GM12874 (cell line): ENCODE measurements around the gene GARIN5A.

Experiments used
- TF ChIP-seq, protein P1 (sequence below): IDR thresholded peaks from 2 replicates; pipeline ENCODE4 v1.5.1; 2011; ENCODE audit warnings: low read depth, mild to moderate bottlenecking, control low read depth, low read length, moderate library complexity; ENCODE audit not compliant: insufficient read depth

GARIN5A gene

GRCh38 chr19:50459638-50460037 lies 17.0 kb downstream of the GARIN5A start:
- TF ChIP-seq, protein P1, sequence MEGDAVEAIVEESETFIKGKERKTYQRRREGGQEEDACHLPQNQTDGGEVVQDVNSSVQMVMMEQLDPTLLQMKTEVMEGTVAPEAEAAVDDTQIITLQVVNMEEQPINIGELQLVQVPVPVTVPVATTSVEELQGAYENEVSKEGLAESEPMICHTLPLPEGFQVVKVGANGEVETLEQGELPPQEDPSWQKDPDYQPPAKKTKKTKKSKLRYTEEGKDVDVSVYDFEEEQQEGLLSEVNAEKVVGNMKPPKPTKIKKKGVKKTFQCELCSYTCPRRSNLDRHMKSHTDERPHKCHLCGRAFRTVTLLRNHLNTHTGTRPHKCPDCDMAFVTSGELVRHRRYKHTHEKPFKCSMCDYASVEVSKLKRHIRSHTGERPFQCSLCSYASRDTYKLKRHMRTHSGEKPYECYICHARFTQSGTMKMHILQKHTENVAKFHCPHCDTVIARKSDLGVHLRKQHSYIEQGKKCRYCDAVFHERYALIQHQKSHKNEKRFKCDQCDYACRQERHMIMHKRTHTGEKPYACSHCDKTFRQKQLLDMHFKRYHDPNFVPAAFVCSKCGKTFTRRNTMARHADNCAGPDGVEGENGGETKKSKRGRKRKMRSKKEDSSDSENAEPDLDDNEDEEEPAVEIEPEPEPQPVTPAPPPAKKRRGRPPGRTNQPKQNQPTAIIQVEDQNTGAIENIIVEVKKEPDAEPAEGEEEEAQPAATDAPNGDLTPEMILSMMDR: no peak

DNA sequence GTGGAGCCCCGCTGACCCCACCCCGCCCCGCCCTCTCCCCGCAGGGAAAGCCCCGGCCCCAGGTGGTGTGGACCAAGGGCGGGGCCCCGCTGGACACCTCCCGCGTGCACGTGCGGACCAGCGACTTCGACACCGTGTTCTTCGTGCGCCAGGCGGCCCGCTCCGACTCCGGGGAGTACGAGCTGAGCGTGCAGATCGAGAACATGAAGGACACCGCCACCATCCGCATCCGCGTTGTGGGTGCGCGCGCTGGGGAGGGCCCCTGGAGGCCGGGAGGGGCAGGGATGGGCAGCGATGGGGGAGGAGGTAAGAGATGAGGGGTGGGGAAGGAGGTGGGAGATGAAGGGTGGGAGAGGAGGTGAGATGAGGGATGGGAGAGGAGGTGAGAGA lies 17.6 kb downstream of the GARIN5A start:
- TF ChIP-seq, protein P1: no peak

- TF ChIP-seq, protein P1: no peak
These were observed 18.1 kb downstream of the GARIN5A start for GRCh38 chr19:50458396-50459066.

- TF ChIP-seq, protein P1: no peak
These were observed 19.3 kb downstream of the GARIN5A start for GRCh38 chr19:50457300-50457699.

DNA sequence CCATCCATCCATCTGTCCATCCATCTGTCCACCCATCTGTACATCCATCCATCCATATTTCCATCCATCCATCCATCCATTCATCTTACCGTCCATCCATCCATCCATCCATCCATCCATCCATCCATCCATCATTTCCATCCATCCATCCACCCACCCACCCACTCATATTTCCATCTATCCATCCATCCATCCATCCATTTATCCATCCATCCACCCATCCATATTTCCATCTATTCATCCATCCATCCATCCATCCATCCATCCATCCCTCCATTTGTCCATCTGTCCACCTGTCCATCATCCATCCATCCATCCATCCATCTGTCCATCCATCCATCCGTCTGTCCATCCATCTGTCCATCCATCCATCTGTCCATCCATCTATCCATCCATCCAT lies 20.7 kb downstream of the GARIN5A start:
- TF ChIP-seq, protein P1: no peak

- TF ChIP-seq, protein P1: no peak
These were observed 23.4 kb downstream of the GARIN5A start for GRCh38 chr19:50453243-50453642.

DNA sequence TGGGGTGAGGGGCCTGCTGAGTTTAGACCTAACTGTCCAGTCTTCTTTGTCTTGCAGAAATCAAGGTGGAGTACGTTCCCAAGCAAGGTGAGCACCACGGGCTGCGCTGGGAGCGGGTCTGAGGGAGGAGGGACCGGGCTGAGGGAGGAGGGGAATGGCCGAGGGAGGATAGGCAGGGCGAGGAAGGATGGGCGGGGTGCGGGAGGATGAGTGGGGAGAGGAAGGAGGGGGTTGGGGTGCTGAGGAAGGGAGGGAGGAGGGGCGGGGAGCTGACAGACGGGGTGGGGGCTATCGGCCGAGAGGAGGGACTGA lies 25.5 kb downstream of the GARIN5A start:
- TF ChIP-seq, protein P1: no peak
